ENCODE measurements around the gene SPTA1.

SPTA1 gene

GRCh38 chr1:158570480-158570879 is 116.0 kb downstream of the SPTA1 start, which contains the start of gene OR6P1:
Gene OR6P1 (minus strand): TSS chr1:158570580. CDS start chr1:158563604, 6,976 bp downstream.
- DNase-seq (ENCODE audit: low read depth), result no peak

- no peak for DNase-seq (ENCODE audit: low read depth)
Observed at GRCh38 chr1:158564608-158565007, 121.9 kb downstream of the SPTA1 start.

- no peak for DNase-seq (ENCODE audit: low read depth)
Observed at GRCh38 chr1:158563853-158564252, 122.7 kb downstream of the SPTA1 start.

Data from HS-27A (cell line).